NCI-H526 treated with DMSO at 0.1 percent for 48 hours (cell line): ENCODE results near the gene CMTM4.
A peak's percentile ranks its signal among the peaks of the same experiment; 100 is the strongest.
"Not testable (repeated sequence)": the region's sequence is repeated elsewhere in the genome, so short reads cannot be mapped to it uniquely, and the experiment has no call there.

ENCODE experiments used
- DNase-seq: peaks from one replicate; lab custom pipeline; 2025; lab: John Stamatoyannopoulos, UW

Gene CMTM4

DNA sequence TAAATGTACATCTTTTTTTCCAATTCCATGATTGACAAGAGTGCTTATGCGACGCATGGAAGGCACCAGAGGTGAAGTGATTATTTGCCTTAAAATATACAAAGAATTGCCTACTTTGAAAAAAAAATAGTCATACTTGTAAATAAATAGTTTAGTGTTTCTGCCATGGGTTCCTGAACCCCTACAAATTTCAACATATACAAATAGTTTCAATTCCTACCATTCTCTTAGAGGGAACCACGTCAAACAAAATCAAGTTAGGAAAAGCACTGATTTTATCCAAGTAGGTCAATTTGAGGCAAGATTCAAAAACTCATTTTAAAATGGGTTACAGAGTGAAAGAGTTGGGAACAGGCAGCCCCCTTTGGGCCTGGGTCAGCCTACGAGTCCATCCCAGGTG lies 80.4 kb downstream of the CMTM4 start:
- DNase-seq = no peak

DNA sequence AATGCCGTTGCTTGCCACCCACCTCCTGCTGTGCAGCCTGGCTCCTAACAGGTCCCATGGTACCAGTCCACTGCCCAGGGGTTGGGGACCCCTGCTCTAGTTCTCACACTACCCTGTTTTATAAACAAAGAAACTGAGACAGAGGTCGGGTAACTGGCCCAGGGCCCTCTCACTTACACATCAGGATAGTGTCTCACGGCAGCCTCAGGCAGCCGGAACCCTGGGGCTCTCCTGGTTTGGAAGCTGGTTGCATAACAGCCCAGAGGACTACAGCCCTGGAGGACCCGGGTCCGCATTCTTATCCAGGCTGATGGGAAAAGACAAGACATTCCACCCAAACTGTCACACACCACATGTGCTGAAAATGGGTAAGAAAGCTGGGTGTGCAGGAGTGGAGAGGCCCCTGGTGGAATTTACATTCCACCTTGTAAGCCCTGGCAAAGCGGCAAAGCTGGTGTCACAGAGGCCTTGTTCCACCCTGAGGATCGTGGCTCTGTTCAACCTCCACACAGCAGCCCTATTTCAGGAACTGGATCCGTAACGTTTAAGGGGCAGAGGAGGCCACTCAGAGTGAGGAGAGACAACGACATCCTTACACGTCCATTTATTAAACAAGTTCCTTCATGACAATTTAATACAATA lies 82.3 kb downstream of the CMTM4 start:
- no peak for DNase-seq

DNA sequence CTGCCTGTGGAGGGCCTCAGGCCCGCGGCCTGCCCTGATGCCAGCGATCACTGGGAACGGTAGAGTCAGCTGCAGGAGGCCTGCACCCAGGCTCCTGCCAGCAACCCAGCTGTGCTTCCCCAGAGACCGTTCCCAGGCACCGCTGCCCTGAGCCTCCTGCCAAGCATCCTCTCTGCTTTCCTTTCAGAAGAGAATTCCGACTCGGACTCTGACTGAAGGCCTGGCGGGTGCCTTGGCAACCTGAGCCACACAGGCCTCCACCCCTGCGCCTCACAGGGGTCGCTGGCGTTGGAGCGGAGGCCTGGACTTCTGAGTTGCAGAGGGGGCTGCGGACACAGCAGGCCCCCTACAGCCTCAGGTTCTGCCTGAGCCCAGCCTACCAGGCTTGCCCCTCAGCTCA lies 84.1 kb downstream of the CMTM4 start:
- DNase-seq = no peak

DNA sequence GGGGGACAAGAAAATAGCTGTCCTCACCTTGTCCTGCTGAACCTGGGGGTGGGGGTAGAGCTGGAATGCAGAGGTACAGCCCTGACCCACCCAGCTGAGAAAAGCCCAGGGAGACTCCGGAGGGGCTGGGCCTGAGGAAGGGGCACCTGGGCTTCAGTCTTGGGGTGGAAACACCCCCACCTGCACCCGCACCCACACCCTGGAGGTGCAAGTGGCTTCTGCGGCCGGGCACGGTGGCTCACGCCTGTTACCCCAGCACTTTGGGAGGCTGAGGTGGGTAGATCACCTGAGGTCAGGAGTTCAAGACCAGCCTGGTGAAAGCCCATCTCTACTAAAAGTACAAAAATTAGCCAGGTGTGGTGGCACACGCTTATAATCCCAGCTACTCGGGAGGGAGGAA lies 84.6 kb downstream of the CMTM4 start:
- not testable (repeated sequence) for DNase-seq

DNA sequence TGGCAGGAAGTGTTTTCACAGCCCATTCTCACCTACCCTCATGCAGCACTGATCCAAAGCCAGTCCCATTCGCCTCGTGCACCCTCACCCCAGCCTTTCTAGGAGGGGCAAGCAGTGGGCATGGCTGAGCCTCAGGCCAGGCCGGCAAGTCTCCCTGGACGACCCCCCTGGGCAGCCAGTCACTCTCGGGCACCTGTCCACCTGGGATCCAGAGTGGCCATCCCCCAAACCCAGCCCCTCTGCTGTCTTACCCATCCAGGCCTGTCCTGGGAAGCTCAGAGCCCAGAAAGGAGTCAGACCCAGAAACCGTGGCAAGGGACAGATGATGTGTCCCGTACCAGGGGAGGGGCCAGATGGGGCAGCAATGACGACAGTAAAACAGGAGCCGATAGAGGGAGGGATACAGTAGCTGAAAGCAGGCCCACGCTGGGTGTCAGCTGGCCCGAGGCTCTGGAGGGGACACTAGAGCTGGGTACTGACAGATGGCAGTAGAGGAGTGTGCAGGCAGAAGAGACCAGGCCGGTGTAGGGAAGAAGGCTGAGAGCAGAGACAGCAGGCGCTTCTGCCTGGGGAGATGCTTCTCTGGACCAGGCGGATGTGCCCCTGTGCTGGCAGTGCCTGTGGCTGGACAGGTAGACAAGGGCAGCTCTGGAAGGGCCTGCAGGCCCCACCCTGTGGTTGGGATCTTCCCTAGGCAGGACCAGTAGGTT lies 86.3 kb downstream of the CMTM4 start:
- DNase-seq = no peak

DNA sequence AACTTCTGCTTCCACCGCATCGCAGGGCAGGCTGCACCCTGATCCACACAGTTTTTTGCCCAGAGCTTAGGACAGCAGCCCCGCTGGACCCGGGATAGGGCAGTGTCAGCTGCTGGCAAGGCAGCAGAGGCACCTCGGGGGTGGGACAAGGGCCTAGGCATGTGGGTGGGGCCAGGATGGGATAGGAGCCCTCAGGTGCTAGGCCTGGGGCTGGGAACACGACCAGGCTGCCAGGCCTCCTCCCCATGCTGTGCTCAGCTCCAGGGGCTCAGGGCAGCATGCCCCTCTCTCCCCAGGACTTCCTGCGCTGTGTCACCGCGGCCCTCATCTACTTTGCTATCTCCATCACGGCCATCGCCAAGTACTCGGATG lies 87.4 kb downstream of the CMTM4 start:
- DNase-seq = no peak

DNA sequence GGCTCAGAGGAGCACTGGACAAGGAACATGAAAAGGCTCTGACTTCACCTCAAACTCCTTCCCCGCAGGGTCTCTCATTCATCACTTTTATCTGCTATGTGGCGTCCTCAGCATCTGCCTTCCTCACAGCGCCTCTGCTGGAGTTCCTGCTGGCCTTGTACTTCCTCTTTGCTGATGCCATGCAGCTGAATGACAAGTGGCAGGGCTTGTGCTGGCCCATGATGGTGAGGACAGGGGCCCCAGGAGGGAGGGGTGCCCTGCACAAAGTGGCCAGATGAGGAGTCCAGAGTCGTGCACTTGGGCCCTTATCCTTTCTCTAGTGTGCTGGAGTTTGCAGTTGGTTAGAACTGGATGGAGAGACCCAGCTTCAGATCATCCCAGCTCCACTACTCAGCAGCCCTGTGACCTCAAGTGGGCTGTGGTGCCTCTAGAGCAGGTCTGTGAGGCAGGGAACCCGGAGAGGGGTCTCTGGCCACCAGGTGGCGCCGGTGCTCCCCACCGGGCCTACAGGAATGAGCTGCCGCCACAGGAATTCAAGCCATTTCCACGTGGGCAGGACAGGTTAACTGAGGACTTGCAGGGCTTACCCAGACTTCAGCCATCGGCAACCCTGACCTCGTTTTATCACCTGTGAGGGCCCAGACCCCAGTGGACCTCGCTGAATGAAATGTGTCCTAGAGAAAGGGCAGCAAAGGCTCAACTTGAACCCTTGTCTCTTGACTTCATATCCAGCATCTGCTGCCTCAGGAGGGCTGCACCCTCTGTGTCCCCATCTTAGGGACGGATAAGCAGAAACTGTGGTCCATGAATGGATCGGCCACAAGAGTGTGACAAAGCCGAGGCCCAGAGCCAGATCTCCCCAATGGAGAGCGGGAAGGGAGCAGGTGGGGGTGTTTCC lies 88.1 kb downstream of the CMTM4 start:
- peak; percentile 18 for DNase-seq

DNA sequence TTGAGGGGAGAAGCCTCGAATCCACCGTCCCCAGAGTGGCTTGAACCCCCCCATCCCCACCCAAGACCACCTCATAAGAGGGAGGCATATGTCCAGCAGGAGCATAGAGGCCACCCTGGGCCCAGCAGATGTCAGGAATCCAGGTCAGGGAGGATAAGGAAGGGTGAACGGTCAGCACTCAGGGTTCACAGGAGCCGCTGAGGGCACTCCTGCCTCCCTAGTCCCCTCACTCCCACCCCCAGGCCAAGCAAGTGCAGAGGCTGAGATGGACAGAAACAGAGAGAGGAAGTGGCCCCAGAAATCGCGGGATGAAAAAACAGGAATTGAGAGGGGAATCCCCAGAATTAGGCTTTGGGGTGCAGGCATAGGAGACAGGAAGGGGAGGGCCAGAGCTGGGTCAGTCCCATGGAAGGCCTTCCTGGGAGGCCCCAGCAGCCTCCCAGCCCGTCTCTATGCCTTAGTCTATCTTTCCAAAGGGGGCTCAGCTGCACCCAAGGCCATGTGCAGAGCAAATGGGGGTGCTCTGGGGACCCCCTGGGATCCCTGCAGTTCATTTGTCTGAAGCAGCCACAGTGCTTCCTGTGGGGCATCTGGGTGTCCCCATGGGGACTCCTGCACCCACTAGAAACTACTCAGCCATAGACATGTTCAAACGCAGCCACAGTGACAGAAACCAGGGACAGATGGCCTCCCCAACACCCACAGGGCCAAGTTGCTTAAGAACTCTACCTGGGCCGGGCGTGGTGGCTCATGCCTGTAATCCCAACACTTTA lies 90.4 kb downstream of the CMTM4 start:
- DNase-seq = no peak

DNA sequence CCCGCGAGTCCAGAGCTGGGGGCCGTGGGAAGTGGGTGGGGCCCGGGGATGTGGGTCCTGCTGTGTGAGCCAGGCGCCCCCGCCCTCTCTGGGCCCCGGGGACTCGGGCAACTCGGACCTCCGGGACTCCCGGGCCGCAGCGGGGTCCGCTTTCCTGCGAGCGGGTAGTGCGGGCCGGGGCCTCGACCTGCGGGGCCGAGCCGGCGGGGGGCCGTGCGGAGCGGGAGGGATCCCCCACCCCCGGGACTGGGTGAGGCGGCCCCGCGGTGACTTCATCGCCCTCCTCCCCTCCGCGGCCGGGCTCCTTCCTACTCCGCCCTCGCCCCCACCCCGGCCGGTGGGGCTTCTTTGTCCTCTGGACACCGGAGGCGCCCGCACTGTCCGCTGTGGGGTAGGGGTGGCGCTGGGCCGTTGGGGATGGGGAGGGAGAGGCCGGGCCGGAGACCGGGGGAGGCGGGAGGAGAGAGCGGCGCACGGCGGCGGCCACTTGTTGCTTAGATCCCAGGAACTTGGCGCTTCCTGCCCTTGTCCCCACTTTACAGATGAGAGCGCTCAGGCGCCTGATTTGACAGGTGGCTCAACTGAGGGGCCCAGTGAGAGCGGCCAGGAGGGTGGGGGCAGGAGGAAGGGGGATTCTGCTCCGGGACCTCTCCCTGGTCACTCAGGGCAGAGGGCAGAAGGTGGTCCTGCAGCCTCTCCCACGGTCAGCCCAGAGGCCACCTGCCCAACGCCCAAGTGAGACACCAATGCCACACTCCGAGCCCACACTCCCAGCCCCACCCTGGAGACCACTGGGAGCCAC lies 91.2 kb downstream of the CMTM4 start:
- no peak for DNase-seq

DNA sequence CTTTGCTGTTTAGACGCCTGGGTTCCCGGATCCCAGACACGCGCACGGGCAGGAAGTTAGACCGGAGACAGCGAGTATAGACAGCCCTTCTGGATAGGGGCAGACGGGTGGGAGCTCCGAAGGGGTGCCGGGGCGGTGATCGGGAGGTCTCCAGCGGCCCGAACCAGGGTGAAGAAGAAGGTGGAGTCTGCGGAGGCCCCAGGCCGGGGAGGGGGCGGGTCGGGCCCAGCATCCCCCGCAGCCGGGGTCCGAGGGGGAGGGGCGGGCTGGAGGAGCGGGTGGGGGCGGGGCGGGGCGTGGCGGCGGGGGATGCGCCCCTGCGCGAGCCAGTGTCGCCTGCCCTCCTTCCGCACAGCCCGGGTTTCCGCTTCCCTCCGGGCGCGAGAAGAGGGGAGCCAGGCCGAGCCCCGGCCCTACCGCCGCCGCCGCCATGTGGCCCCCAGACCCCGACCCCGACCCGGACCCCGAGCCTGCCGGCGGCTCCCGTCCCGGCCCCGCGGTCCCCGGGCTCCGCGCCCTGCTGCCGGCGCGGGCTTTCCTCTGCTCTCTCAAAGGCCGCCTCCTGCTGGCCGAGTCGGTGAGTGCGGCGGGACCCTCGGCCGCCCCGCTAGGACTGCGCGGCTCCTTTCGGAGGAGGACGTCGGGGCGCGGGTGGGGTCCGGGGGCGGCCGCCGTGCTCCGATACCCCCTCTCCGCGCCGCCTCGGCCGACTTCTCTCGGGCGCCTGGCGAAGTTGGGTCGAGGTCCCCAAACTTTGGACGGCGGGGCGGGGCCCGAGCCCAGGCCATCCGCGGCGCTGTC lies 92.0 kb downstream of the CMTM4 start, which contains the start of gene CMTM3:
Gene CMTM3 (plus strand): TSS at position 329 of the 801 bp plus-strand sequence. CDS start 102 bp downstream, at position 431.
- DNase-seq = peak; percentile 22

DNA sequence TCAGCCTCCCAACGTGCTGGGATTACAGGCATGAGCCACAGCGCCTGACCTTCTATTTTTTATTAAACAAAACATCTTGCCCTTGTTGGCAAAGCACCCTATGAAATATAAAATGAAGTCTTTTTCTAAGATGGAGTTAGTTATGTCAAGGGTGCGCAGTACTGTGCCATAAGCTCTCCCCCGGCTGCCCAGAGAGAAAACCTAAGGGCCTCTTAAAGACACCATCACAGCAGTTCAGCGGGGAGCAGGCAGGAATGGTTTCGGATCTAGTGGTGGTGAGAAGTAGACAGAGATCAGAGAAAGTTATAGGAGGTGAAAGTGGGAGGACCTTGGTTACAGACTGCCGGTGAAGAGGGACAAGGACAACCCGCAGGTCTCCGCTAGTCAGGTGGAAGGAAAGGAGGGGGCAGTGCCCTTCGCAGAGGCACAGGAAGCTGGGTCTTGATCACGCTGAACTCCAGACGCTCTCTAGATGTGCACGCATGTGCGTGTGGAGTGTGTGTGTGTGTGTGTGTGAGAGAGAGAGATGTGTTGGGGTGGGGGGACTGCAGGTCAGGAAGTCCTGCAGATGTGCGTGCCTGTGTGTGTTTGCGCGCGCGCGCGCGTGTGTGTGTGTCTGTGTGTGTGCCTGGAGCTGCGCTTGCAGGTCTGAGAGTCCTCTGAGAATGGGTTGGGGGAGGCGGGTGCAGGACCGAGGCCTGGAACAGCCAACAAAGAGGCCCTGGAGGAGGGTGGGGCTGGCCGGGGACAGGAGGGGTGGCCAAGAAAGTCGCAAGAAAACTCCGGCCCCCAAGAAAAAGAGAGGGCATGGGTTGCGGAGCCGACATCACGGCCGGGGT lies 92.8 kb downstream of the CMTM4 start:
- DNase-seq = peak; percentile 10

DNA sequence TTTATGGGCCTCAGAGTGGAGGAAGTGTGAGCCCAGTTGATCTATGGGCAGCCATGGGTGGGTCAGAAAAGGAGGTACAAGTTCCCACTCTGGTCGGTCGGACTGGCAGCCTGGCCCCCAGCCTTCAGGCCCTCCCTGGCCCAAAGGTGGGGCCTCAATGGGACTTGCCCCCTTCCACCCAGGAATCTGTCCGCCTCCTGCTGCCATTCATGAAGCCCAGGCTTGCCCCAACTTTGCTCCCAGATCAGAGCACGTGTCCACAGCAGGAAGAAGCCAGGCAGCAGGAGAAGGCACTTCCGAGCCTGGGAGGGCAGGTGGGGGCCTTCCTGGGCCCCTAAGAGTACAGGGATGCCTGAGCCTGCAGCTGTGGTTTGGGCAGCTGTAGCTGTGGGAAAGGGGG lies 95.1 kb downstream of the CMTM4 start:
- DNase-seq = no peak

DNA sequence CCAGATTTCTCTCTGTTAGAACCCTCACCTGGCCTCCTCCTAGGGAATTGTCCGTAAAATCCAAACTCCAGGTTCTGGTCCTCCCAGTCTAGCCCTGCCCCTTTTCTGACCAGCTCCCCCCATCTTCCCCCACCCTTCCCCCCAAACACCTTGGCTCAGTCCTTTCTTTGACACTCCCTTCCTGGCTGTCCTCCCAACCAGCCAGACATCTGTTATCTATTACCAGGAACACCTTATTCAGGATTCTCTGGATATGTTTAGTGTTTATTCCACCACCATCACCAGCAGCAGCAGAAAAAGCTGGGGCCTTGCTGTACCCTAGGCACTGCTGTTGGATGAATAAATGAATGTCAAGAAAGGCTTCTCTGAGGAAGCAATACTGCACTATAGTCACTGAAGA lies 96.1 kb downstream of the CMTM4 start:
- DNase-seq = no peak

DNA sequence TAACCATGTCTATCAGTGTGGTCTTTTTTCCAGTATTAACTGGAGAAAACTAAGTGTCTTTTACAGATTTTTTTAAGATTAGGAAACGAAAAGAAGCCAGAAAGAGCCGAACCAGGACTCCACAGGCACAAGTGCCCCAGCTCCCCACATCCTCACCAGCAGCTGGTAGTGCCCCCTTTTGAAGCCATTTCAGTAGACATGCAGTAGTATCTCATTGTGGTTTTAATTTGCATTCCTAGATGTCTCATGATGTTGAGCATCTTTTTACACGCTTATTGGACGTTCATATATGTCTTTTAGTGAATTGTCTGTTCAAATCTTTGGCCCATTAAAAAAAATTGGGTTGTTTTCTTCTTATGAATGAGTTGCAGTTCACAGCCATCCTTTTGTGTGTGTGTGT lies 96.8 kb downstream of the CMTM4 start:
- no peak for DNase-seq

DNA sequence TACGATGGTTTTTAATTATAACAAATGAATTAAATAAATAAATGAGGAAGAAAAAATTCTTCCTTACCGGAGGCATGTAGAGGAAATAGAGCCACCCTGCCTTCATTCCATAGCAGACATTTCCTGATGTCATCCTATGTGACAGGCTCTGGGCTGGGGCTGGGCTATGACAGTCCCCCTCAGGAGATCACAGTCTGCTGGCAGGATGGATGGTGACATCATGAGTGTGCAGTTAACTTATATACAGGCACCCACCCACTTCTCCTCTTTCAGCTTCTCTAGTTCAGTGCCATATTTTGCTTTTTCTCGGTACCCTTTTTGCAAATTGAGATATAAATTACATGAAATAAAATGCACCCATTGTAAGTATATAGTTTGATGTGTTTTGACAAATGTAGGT lies 98.4 kb downstream of the CMTM4 start:
- DNase-seq = no peak

DNA sequence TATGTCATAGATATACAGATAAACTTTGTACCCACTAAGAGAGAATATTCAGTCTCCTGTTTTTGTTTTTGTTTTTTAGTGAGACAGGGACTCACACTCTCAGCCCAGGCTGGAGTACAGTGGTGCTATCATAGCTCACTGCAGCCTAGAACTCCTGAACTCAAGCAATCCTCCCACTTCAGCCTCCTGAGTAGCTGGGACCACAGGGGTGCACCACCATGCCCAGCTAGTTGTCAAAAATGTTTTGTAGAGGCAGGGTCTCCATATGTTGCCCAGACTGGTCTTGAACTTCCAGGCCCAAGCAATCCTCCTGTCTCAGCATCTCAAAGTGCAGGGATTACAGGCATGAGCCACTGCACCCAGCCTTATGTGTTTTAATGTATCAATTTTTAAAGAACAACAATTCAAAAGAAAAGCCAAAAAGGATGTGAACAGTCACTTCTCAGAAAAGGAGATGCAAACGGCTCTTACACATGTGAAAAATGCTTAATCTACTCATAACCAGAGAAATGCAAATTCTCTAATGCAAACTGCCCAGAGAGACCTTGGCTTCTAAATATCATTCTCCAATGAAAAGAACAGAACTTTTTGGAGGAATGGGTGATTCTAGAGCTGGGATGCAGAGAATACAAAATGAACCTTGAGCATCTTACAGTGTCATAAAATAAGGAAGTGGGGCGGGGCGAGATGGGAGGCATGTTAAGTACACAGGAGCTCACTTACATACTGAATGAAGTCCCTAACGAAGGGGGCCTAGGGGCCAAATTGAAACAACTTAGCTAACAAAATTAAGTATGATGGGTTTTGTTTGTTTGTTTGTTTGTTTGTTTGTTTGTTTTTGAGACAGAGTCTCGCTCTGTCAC lies 99.3 kb downstream of the CMTM4 start:
- DNase-seq = no peak

DNA sequence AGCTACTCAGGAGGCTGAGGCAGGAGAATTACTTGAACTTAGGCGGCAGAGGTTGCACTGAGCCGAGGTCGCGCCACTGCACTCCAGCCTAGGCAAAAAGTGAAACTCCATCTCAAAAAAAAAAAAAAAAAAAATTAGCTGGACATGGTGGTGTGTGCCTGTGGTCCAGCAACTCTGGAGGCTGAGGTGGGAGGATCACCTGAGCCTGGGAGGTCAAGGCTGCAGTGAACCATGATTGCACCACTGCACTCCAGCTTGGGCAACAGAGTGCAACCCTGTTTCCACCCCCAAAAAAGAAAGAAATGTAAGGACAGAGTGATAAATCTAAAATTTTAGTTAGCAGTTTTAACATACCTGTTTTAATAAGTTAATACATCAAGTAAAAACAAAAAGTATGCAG lies 100.0 kb downstream of the CMTM4 start:
- not testable (repeated sequence) for DNase-seq

DNA sequence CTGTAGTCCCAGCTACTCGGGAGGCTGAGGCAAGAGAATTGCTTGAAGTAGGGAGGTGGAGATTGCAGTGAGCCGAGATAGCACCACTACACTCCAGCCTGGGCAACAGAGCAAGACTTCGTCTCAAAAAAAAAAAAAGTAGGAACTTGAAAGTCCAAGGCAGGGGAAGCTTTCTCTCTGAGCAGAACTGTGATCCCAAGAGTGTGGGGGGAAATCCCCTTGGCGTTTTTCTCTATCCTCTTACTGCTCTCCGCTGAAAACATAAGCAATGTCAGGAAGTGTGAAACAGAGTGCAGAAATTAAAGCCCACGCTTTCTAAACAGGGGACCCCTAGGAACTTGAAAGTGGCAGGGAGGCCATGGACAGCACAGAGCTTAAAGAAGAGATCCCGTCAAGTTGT lies 101.8 kb downstream of the CMTM4 start:
- no peak for DNase-seq
